GM12891 (cell line): ENCODE measurements around the gene PPP4R2.

Experiments
- POLR2A ChIP-seq: IDR thresholded peaks from 2 replicates; pipeline ENCODE4 v1.6.1; 2011; ENCODE audit warnings: low read depth, low read length, control low read depth
- POLR2AphosphoS5 ChIP-seq: IDR thresholded peaks from 2 replicates; pipeline ENCODE4 v1.6.1; 2011; ENCODE audit warnings: low read depth, low read length, control low read depth

DNA sequence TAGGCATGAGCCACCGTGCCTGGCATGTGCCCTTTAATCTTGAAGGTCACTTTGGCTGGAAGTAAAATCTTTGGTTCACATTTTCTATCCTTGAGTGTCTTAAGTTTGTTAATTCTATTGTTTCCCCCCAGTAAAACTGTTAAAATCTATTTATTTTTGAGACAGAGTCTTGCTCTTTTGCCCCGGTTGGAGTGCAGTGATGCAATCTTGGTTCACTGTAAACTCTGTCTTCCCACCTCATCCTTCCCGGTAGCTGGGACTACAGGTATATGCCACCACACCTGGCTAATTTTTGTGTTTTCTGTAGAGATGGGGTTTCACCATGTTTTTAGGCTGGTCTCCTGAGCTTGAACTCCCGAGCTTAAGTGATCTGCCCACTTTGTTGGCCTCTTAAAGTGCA, 7.7 kb downstream of the PPP4R2 start:
- TF ChIP-seq POLR2A (no peak), POLR2AphosphoS5 (no peak)
